Omental fat pad (tissue), 4 donors: Measurements from ENCODE around the gene OXCT1. TPM values are rescaled to one million over a fixed set of nuclear protein-coding genes. Genes with fewer than 3 reads are reported as not detected.

Experiments used
- ATAC-seq: fragments of 150-250 bp; one replicate; pipeline ENCODE4 v1.9.1; 2016; ENCODE audit warnings: mild to moderate bottlenecking, moderate library complexity; ENCODE audit not compliant: low FRiP score
- DNase-seq: peaks from one replicate; pipeline ENCODE4 v3.0.0-alpha.2; 2019; ENCODE audit warnings: low spot score
- total RNA-seq, 4 donors: library from RNA; depleted of rRNA; stranded (reverse); fragments of >200 nt; gene quantifications; one replicate each; pipeline ENCODE4 v1.1.0, GENCODE V29; 2016
- TF ChIP-seq, protein P1 (sequence below), 3 donors: fragments of 450-650 bp; IDR thresholded peaks; one replicate each; pipeline ENCODE4 v1.5.1; 2016 to 2017; ENCODE audit warnings: antibody characterized with exemption in 3 of 3, mild to moderate bottlenecking in 3 of 3, moderate library complexity in 2 of 3

The OXCT1 gene
- total RNA-seq, 4 donors from 2014 or later: 22.0 to 54.4 (median 31.9) TPM

DNA sequence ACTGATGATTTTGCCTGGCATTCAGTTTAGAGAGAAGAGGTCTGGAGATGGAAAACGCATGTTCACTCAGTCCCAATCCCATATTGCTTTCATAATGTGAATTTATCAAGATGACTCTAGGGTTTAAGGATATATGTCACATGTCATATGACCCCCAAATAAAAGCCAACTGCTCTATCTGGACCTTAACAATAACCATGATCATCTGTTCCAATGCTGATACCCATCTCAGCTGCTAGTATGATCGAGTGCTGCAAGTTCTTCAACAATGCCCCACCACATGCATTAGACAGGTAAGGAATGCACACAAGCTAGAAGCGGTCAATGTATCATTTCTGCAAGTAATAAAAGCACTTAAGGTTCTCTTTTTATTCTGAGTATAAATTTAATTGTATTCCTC, 91.8 kb downstream of the OXCT1 start:
- ATAC-seq: no peak
- TF ChIP-seq, protein P1, sequence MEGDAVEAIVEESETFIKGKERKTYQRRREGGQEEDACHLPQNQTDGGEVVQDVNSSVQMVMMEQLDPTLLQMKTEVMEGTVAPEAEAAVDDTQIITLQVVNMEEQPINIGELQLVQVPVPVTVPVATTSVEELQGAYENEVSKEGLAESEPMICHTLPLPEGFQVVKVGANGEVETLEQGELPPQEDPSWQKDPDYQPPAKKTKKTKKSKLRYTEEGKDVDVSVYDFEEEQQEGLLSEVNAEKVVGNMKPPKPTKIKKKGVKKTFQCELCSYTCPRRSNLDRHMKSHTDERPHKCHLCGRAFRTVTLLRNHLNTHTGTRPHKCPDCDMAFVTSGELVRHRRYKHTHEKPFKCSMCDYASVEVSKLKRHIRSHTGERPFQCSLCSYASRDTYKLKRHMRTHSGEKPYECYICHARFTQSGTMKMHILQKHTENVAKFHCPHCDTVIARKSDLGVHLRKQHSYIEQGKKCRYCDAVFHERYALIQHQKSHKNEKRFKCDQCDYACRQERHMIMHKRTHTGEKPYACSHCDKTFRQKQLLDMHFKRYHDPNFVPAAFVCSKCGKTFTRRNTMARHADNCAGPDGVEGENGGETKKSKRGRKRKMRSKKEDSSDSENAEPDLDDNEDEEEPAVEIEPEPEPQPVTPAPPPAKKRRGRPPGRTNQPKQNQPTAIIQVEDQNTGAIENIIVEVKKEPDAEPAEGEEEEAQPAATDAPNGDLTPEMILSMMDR (IDR thresholded peaks at IDR 0.05): no peak

DNA sequence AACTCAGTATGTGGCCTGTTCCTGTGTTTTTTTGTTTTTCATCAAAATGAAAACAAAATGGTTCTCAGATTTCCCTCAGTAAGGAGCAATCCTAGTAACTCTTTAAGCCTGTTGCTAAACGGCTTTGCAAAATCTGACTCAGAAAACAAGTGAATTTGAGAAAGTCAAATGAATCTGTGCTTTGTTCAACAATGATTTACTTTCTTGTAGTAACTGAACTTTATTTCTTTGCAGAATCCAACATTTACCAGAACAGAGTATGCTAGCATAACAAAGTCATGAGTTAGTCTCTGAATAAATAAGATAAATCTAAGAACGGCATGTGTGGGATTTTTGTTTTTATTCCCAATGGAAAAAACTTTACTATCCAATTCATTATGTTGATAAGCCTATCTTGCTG, 93.8 kb downstream of the OXCT1 start:
- ATAC-seq: no peak
- TF ChIP-seq, protein P1 (IDR thresholded peaks at IDR 0.05): no peak

More for the DNA sequence above, 91.8 kb downstream of the OXCT1 start:
- no peak for DNase-seq

DNA sequence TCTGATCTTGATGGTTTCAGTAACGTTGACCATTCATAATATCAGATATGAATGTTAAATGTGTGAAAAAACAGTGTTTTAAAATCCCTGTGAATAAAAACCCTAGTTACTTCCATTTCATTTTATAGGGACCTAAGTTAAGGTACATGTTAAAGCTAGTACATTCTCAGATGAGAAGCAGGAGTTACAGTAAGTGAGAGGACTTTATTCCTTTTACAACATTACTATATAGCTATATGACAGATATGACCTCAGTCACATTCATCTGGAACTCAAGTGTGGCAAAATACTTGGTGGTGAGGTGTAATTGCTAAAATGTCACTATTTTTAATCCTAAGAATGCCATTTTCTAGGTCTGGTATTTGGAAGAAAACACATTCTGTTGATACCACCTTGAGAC, 96.4 kb downstream of the OXCT1 start:
- ATAC-seq (no peak), DNase-seq (no peak)
- TF ChIP-seq, protein P1 (IDR thresholded peaks at IDR 0.05): no peak

More for the DNA sequence above, 93.8 kb downstream of the OXCT1 start:
- DNase-seq: no peak

DNA sequence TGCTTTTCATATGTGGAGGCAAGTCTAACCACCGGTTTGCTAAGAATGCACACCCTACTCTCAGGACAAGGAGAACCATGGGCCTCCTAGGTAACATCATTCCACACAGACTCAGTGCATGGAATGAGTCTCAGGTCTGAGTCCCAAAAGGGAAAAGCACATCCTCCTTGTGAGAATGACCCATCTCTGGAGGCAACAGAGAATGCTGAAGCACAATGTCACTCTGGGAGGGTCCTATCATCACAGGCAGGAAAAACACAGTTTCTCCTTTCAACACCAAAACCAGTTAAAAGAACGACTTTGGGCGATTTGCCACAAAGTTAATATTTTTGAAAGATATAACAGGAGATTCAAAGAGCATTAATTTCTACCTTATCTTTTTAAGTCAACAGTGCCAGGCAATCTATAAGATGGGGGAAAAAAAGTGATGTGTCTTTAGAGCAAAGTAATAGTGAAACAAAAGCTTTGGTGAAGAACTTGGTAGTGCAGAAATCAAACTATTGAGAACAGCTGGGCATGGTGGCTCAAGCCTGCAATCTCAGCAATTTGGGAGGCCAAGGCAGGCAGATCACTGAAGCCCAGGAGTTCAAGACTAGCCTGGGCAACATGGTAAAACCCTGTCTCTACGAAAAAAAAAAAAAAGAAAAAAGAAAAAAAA, 97.3 kb downstream of the OXCT1 start:
- TF ChIP-seq, protein P1 (IDR thresholded peaks at IDR 0.05): no peak
- no peak for ATAC-seq

DNA sequence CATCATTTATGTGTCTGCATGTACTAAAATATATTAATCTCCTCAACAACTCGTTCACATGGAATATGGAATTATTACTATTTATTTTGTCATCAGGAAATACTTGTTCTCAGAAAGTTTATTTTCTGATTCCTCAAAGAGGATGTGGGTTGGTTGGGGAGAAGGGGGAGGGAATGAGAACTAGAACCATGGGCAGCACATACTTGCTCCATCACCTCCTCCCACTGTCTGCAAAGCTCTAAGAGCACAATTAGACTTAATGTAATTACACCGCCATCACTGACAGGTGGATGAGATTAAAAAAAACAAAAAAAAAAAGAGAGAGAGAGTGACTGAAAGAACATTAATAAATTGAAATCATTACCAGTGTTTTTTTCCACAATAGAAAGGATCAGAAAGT, 98.2 kb downstream of the OXCT1 start:
- TF ChIP-seq, protein P1 (IDR thresholded peaks at IDR 0.05): no peak
- no peak for ATAC-seq

More for the DNA sequence above, 97.3 kb downstream of the OXCT1 start:
- DNase-seq: no peak

DNA sequence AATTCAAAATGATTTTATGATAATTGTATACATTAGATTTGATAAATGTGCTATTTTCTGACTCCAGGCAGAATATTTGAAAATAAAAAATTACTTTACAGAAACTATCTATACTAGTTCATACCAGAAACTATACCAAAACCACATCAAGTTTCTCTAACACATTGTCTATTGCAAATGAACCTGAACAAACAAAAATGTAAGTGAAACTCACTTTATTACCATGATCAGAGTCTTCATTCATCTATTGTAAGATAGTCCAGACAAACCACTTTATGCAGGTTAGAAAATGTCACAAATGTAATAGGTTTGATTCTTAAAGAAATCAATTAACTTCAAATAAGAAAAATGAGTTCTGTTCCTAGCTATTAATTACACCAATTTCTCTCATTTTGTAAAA, 99.4 kb downstream of the OXCT1 start:
- no peak for DNase-seq
- TF ChIP-seq, protein P1 (IDR thresholded peaks at IDR 0.05): no peak
- no peak for ATAC-seq

More for the DNA sequence above, 98.2 kb downstream of the OXCT1 start:
- no peak for DNase-seq

DNA sequence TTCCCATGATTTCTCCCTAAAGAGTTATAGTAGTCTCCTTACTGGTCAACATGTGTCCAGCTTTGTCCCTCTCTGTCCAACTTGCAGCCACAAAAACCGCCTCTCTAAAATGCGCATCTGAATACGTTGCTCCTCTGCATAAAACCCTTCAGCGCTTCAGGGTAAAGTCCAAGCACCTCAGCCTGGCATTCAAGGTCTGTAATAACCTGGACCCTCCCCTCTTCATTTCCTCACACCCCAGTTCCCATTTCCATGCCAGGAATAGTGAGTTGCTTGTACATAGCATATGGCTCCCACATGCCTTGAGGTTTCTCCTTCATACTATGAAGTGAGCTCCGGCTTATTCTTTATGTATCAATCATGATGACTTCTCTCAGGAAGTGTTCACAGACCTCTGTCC, 101.5 kb downstream of the OXCT1 start:
- DNase-seq (no peak), ATAC-seq (no peak)
- TF ChIP-seq, protein P1 (IDR thresholded peaks at IDR 0.05): no peak
